GM18867 (cell line): ENCODE measurements around the gene SYNGR2.

Source experiments
- ATAC-seq: cut with Tn5 transposase; IDR thresholded peaks from one replicate; pipeline ENCODE4 v1.9.1; 2021; ENCODE audit warnings: mild to moderate bottlenecking, moderate library complexity; ENCODE audit not compliant: unreplicated experiment

Gene SYNGR2

DNA sequence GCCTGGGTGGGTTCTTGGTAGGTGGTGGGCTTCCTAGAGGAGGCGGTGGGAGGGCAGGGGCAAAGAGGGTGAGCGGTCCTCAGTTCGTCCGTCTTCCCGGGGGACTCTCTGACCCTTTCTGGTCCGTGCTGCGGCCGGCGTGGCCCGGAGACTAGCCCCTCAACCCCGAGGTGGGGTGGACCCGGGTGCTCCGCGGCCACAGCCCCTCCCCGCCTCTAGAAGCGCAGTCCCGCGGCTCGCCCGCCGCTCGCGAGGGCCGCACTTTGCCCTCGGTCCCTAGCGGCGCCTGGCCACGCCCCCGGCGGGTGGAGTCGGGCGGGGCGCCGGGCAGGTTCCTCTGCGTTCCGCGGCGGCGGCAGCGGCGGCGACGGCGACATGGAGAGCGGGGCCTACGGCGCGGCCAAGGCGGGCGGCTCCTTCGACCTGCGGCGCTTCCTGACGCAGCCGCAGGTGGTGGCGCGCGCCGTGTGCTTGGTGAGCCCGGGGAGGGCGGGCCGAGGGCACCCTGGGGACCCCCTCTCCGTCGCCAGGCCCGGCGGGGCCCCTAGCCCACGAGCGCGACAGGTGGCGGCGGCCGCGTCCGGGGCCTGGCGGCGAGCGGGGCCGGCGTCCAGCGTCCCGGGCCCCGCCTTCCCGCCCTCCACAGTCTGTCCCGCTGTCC lies at the start of gene SYNGR2:
SYNGR2 (plus strand) TSS at position 340 of the 661 bp plus-strand sequence; CDS start at position 376, 36 bp downstream.
- ATAC-seq = peak; percentile 55

DNA sequence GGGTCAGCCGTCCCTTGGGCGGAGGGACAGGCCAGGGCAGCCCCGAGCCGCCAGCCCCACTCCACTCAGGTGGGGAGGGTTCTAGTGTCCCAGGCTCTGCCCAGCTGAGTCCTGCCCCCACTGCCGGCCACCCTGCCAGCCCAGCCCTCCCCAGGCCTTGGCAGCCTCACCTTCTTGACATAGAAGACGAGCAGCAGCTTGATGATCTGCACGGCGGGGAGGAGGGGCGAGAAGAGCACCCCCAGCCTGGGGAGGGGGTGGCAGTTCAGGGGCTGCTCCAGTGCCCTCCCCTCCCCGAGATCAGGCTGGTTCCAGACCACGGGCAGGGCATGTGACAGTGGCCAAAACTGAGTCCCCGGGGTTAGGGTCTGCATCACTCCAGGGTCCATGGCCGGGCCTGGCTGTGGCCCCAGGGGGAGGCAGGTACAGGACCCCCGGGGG lies 49.6 kb upstream of the SYNGR2 start:
- no peak for ATAC-seq

DNA sequence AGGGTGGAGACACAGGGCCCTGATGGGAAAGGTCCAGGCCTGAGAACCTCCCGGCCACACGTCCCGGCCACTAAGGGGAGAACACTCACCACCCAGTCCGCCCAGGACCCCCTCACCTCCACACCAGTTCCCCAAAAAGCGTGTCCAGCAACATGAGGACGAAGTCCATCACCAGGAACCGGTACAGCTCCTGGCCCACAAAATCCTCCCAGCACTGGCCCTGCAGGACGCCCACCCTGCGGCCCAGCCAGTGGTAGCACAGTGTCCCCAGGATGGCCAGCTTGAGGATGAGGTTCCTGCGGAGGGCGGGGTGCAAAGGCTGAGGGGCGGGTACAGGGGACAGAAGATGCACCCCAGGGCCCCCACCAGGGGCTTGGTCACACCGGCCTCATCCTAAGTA lies 47.8 kb upstream of the SYNGR2 start:
- ATAC-seq = no peak

- no peak for ATAC-seq
Observed at GRCh38 chr17:78120971-78121800, 47.2 kb upstream of the SYNGR2 start.

- no peak for ATAC-seq
Observed at GRCh38 chr17:78121801-78122215, 46.6 kb upstream of the SYNGR2 start.

- no peak for ATAC-seq
Observed at GRCh38 chr17:78122216-78122930, 46.0 kb upstream of the SYNGR2 start.

- ATAC-seq = no peak
Observed at GRCh38 chr17:78122931-78123249, 45.5 kb upstream of the SYNGR2 start.

DNA sequence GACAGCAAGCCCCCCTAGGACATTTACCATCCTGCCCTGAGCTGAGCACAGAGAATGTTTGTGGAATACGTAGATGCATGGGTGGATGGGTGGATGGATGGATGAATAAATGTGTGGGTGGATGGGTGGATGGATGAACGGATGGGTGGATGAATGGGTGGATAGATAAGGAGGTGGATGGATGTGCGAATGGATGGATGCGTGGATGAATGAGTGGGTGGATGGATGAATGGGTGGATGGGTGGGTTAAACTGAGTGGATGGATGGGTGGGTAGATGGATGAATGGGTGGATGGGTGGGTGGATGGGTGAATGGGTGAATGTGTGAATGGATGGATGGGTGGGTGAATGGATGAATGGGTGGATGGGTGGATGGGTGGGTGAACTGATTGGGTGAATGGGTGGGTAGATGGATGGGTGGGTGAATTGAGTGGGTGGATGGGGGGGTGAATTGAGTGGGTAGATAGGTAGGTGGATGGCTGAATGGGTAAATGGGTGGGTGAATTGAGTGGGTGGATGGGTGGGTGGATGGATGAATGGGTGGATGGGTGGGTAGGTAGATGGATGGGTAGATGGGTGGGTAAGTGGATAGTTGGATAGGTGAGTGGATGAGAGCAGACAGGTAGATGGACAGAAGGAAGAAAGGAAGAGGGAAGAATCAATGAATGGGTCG lies 45.0 kb upstream of the SYNGR2 start:
- ATAC-seq = no peak

GRCh38 chr17:78124081-78124835 lies 44.1 kb upstream of the SYNGR2 start:
- ATAC-seq = no peak

DNA sequence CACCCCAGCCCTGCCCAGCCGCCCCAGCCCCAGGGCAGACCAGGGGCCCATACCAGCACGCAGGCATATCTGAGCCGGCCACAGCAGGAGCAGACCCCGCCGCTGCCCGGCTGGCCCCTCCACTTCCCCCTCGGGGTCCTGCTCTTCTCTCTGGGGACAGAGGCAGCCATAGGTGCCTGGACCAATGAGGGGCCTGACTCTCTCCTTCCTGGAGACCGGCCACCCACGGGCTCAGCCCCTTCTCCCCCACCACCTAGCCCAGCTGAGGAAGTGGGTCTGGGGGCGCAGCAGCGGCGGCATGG lies 43.6 kb upstream of the SYNGR2 start:
- no peak for ATAC-seq

GRCh38 chr17:78125138-78125913 lies 43.1 kb upstream of the SYNGR2 start:
- no peak for ATAC-seq

DNA sequence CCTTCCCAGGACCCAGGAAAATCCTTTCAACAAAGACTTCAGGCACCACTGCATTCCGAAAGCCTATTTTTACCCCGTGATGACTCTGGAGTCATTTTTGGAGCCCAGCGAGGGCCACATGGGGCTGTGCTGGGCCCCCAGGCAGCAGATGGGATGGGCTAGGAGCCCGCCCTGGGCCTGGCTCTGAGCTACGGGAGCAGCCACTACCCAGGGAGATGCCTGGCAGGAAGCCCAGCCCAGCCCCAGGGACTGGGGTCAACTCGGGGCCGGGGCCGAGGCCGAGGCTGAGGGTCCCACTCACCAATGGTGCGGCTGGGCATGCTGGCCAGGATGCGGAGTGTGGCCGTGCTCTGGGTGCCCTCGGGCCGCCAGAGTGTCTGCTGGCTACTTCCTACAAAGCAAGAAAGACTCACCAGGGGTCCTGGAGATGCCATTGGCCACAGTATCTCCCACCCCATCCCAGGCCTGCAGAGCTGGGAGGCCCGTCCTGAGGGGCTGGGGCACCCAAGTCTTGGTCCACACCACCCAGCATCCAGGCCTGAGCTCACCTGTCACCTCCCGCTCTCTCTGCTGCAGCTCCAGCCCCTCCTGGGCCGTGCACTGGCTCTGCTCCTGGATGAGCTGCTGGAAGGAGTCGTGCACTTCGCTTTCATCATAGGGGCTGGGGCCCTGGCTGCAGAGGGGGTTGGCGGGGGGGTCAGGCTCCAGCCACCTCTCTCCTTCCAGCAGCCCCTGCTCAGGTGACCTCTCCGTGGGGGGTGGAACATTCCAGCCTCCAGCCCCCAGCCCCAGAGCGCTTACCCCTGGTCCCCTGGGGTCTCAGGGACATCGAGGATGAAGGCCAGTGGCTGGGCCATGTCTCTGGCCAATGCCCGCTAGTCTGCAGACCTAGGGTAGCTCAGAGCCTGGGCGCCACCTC lies 42.1 kb upstream of the SYNGR2 start:
- ATAC-seq = no peak

- ATAC-seq = no peak
Observed at GRCh38 chr17:78126895-78127238, 41.5 kb upstream of the SYNGR2 start.

DNA sequence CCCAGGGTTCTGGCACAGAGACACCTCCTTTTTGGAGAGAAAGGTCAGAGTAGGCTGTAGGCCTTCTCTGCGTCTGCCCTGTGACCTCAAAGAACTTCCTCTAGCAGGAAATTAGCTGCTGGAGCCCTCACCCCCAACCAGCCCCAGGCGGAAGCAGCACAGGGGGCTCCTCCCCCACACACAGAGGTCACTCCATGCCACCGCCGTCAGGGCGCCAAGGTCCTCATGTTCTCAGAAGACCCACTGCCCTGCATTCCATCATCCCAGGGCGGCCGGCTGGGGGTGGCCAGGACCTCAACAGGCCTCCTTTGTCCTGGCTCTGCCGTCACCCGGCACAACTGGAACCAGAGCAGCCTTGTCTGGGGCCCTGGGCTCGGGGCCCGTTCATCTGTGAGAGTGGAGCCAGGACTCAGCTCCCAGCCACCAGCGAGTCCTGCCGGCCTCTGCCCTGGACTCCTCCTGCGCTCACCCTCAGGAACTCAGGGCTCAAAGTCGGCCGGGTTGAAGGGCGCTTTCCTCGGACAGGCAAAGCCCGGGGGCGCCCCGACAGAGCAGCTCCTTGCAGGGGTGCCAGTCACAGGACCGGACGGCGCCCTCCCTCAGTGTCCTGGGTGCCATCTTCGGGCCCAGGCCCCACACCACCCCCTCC lies 41.0 kb upstream of the SYNGR2 start:
- ATAC-seq = no peak

GRCh38 chr17:78127888-78128550 lies 40.4 kb upstream of the SYNGR2 start:
- no peak for ATAC-seq

GRCh38 chr17:78128551-78129350 lies 39.6 kb upstream of the SYNGR2 start, which contains the start of gene TMC6:
TSS of gene TMC6 (minus strand) at chr17:78128755. CDS start at chr17:78126832, 1,923 bp downstream.
- ATAC-seq = no peak
